SH-SY5Y (cell line): ENCODE data around the gene NEDD4L.

Source experiments
- GATA2 ChIP-seq: IDR thresholded peaks from 2 replicates; pipeline ENCODE4 v1.6.1; 2011; ENCODE audit warnings: mild to moderate bottlenecking, low read depth, low read length
- GATA3 ChIP-seq: IDR thresholded peaks from 2 replicates; pipeline ENCODE4 v1.6.1; 2011; ENCODE audit warnings: low read depth, mild to moderate bottlenecking, low read length, moderate library complexity

GRCh38 chr18:58105888-58106260, 61.8 kb downstream of the NEDD4L start:
- no peak for TF ChIP-seq GATA2
- TF ChIP-seq GATA3, result no peak
